GM23338 (cell line): ENCODE measurements around the gene ANXA2R. TPM values are rescaled to one million over a fixed set of nuclear protein-coding genes. Genes with fewer than 3 reads are reported as not detected.

Source experiments
- ATAC-seq: fragments of 200-7000 bp; cut with Tn5 transposase; 3 replicates; pipeline ENCODE4 v1.9.1; 2020
- DNase-seq: peaks from one replicate; pipeline ENCODE4 v3.0.0-alpha.2; 2015; ENCODE audit warnings: low spot score
- H2AFZ ChIP-seq: fragments of 200-600 bp; sonication (generic); 2 replicates; pipeline ENCODE4 v1.8.0; 2016; ENCODE audit warnings: antibody characterized with exemption, mild to moderate bottlenecking, moderate library complexity
- H3F3A ChIP-seq: fragments of 200-600 bp; sonication (generic); replicated peaks from 2 replicates; pipeline ENCODE4 v1.8.0; 2017; ENCODE audit warnings: antibody characterized with exemption, mixed run types, low read depth
- H3K27ac ChIP-seq: fragments of 200-600 bp; sonication (generic); 2 replicates; pipeline ENCODE4 v1.6.1; 2016; ENCODE audit warnings: low read depth
- H3K27me3 ChIP-seq: fragments of 200-600 bp; sonication (generic); 2 replicates; pipeline ENCODE4 v1.8.0; 2016; ENCODE audit warnings: mild to moderate bottlenecking, mixed run types, moderate library complexity; ENCODE audit not compliant: insufficient read depth
- H3K36me3 ChIP-seq: fragments of 200-600 bp; sonication (generic); 2 replicates; pipeline ENCODE4 v1.8.0; 2016; ENCODE audit warnings: mild to moderate bottlenecking; ENCODE audit not compliant: insufficient read depth
- H3K4me1 ChIP-seq: fragments of 200-600 bp; sonication (generic); 2 replicates; pipeline ENCODE4 v1.8.0; 2016; ENCODE audit warnings: mild to moderate bottlenecking, moderate library complexity; ENCODE audit not compliant: insufficient read depth
- H3K4me2 ChIP-seq: fragments of 200-600 bp; sonication (generic); 2 replicates; pipeline ENCODE4 v1.7.1; 2017; ENCODE audit warnings: mixed run types
- H3K4me3 ChIP-seq: fragments of 200-600 bp; sonication (generic); 2 replicates; pipeline ENCODE4 v1.6.1; 2016; ENCODE audit warnings: mixed run types
- H3K79me2 ChIP-seq: fragments of 200-600 bp; sonication (generic); replicated peaks from 2 replicates; pipeline ENCODE4 v1.8.0; 2017; ENCODE audit warnings: mild to moderate bottlenecking; ENCODE audit not compliant: insufficient read depth
- H3K9me2 ChIP-seq: fragments of 200-600 bp; sonication (generic); 2 replicates; pipeline ENCODE4 v1.8.0; 2017; ENCODE audit not compliant: insufficient read depth
- H4K20me1 ChIP-seq: fragments of 200-600 bp; sonication (generic); replicated peaks from 2 replicates; pipeline ENCODE4 v1.8.0; 2017; ENCODE audit warnings: mild to moderate bottlenecking; ENCODE audit not compliant: insufficient read depth
- H3K27ac Mint-ChIP-seq: 2 replicates; pipeline ENCODE4 v1.8.0; 2020; ENCODE audit warnings: inconsistent platforms, mild to moderate bottlenecking, moderate library complexity, mixed read lengths
- H3K27me3 Mint-ChIP-seq: 3 replicates; pipeline ENCODE4 v1.8.0; 2022; ENCODE audit warnings: low read depth, mild to moderate bottlenecking, moderate library complexity, mixed read lengths, inconsistent platforms; ENCODE audit not compliant: insufficient read depth, poor library complexity
- H3K36me3 Mint-ChIP-seq: 3 replicates; pipeline ENCODE4 v1.8.0; 2021; ENCODE audit warnings: low read depth, mild to moderate bottlenecking, inconsistent platforms, moderate library complexity, mixed read lengths
- H3K4me1 Mint-ChIP-seq: 3 replicates; pipeline ENCODE4 v1.8.0; 2020; ENCODE audit warnings: mild to moderate bottlenecking, inconsistent platforms, mixed read lengths
- H3K4me3 Mint-ChIP-seq: 3 replicates; pipeline ENCODE4 v1.8.0; 2021; ENCODE audit warnings: moderate library complexity, mild to moderate bottlenecking, inconsistent platforms, mixed read lengths
- H3K9me3 Mint-ChIP-seq: 3 replicates; pipeline ENCODE4 v1.8.0; 2020; ENCODE audit warnings: moderate library complexity, mild to moderate bottlenecking, inconsistent platforms, mixed read lengths
- CTCF ChIP-seq, 2 experiments: fragments of 200-600 bp in 1 of 2; sonication (generic) in 1 of 2; conservative IDR thresholded peaks; 2 replicates each; pipeline versions ENCODE4 v1.5.1 to v1.6.1; 2016 to 2017; ENCODE audit warnings: antibody characterized with exemption in 2 of 2, low read depth in 2 of 2, mild to moderate bottlenecking in 2 of 2, moderate library complexity in 1 of 2
- ETS1 ChIP-seq: IDR thresholded peaks from 2 replicates; pipeline ENCODE4 v1.6.1; 2016; ENCODE audit warnings: antibody characterized with exemption
- EZH2 ChIP-seq: fragments of 200-600 bp; sonication (generic); IDR thresholded peaks from one replicate; pipeline ENCODE4 v1.8.0; 2017; ENCODE audit warnings: antibody characterized with exemption, mild to moderate bottlenecking, low read depth; ENCODE audit not compliant: unreplicated experiment
- EZH2phosphoT487 ChIP-seq: fragments of 200-600 bp; sonication (generic); IDR thresholded peaks from one replicate; pipeline ENCODE4 v1.8.1; 2018; ENCODE audit warnings: antibody characterized with exemption; ENCODE audit not compliant: unreplicated experiment
- JUNB ChIP-seq: IDR thresholded peaks from one replicate; pipeline ENCODE4 v1.6.1; 2016; ENCODE audit warnings: antibody characterized with exemption; ENCODE audit not compliant: unreplicated experiment
- NANOG ChIP-seq: IDR thresholded peaks from 2 replicates; pipeline ENCODE4 v1.6.1; 2016; ENCODE audit warnings: antibody characterized with exemption, borderline replicate concordance
- POLR2AphosphoS5 ChIP-seq: IDR thresholded peaks from 2 replicates; pipeline ENCODE4 v1.6.1; 2016; ENCODE audit warnings: antibody characterized with exemption, low read depth
- REST ChIP-seq: IDR thresholded peaks from one replicate; pipeline ENCODE4 v1.6.1; 2018; ENCODE audit warnings: antibody characterized with exemption; ENCODE audit not compliant: unreplicated experiment
- STAT1 ChIP-seq: IDR thresholded peaks from one replicate; pipeline ENCODE4 v1.6.1; 2016; ENCODE audit warnings: antibody characterized with exemption; ENCODE audit not compliant: unreplicated experiment
- polyA plus RNA-seq: library from polyadenylated mRNA; unstranded; fragments of >200 nt; fragmentation: Nextera tagmentation; extraction: Ambion mirVana; gene quantifications from 2 replicates; pipeline ENCODE4 v1.2.1, GENCODE V29; 2016
- total RNA-seq: library from RNA; depleted of rRNA; stranded (reverse); fragments of >200 nt; shearing (Covaris generic); gene quantifications from 2 replicates; pipeline ENCODE4 v1.2.3, GENCODE V29; 2014

Gene ANXA2R
- total and polyA plus RNA-seq, 2 experiments from 2014 or later: 0.21 TPM; not detected in 1

GRCh38 chr5:43033841-43034590 lies 6.1 kb downstream of the ANXA2R start (continued):
- no peak for TF ChIP-seq POLR2AphosphoS5
- no peak for TF ChIP-seq ETS1
- TF ChIP-seq REST: no peak
- no peak for TF ChIP-seq CTCF (conservative IDR thresholded peaks at IDR 0.05; ENCODE audit: low read depth in 2 of 2)
- no peak for TF ChIP-seq STAT1
- peak; percentile 86 for TF ChIP-seq EZH2
- TF ChIP-seq NANOG: no peak

GRCh38 chr5:43027054-43027785 lies 12.9 kb downstream of the ANXA2R start:
- Mint-ChIP-seq H3K9me3 (0 out of 3 replicates have a peak, but pooled peaks cover 3% of the 10 kb centered on the region), H3K27ac (no peak overlapping the region), H3K4me1 (peaks cover 12% of the 10 kb centered on the region), H3K36me3 (no peaks in the 10 kb centered on the region), H3K27me3 (peaks cover 83% of the 10 kb centered on the region), H3K4me3 (no peak overlapping the region)
- ATAC-seq (no peak), DNase-seq (no peak)
- Histone ChIP-seq H3K27me3 (peaks cover 94% of the 10 kb centered on the region), H3K36me3 (no peaks in the 10 kb centered on the region), H3K27ac (no peak overlapping the region), H3K4me3 (no peak overlapping the region), H3K4me1 (peaks cover 3% of the 10 kb centered on the region; the same call in 1 of the 2 replicates), H3F3A (no peaks in the 10 kb centered on the region), H3K79me2 (no peaks in the 10 kb centered on the region), H4K20me1 (peaks cover 7% of the 10 kb centered on the region), H2AFZ (no peak overlapping the region), H3K9me2 (no peaks in the 10 kb centered on the region), H3K4me2 (no peak overlapping the region)
- no peak for TF ChIP-seq STAT1
- no peak for TF ChIP-seq CTCF (conservative IDR thresholded peaks at IDR 0.05; ENCODE audit: low read depth in 2 of 2)
- no peak for TF ChIP-seq EZH2phosphoT487
- no peak for TF ChIP-seq JUNB
